NCI-H2227 treated with DMSO at 0.1 percent for 48 hours (cell line): ENCODE data around the gene GPR160.

ENCODE experiments used
- DNase-seq: peaks from one replicate; lab custom pipeline; 2025; lab: John Stamatoyannopoulos, UW

Gene GPR160

GRCh38 chr3:170027233-170028102 lies 10.3 kb upstream of the GPR160 start:
- no peak for DNase-seq

GRCh38 chr3:170033489-170033888 lies 4.3 kb upstream of the GPR160 start:
- no peak for DNase-seq

- no peak for DNase-seq
Measured at GRCh38 chr3:170038434-170039110, 777 bp downstream of the GPR160 start.

GRCh38 chr3:170040418-170040817 lies 2.6 kb downstream of the GPR160 start:
- no peak for DNase-seq

GRCh38 chr3:170043506-170043905 lies 5.7 kb downstream of the GPR160 start:
- DNase-seq, result no peak

GRCh38 chr3:170044271-170044670 lies 6.5 kb downstream of the GPR160 start:
- no peak for DNase-seq

GRCh38 chr3:170044795-170045244 lies 7.0 kb downstream of the GPR160 start:
- no peak for DNase-seq

GRCh38 chr3:170046269-170047132 lies 8.7 kb downstream of the GPR160 start:
- no peak for DNase-seq

GRCh38 chr3:170047133-170047404 lies 9.3 kb downstream of the GPR160 start:
- DNase-seq, result no peak

- no peak for DNase-seq
Measured at GRCh38 chr3:170049146-170050000, 11.6 kb downstream of the GPR160 start.

GRCh38 chr3:170050753-170051152 lies 13.0 kb downstream of the GPR160 start:
- DNase-seq, result no peak

- no peak for DNase-seq
Measured at GRCh38 chr3:170052398-170052797, 14.6 kb downstream of the GPR160 start.

- no peak for DNase-seq
Measured at GRCh38 chr3:170054204-170054603, 16.4 kb downstream of the GPR160 start.

- DNase-seq, result no peak
Measured at GRCh38 chr3:170055209-170055608, 17.4 kb downstream of the GPR160 start.

- no peak for DNase-seq
Measured at GRCh38 chr3:170056710-170057454, 19.1 kb downstream of the GPR160 start.

GRCh38 chr3:170057550-170057949 lies 19.8 kb downstream of the GPR160 start:
- no peak for DNase-seq

GRCh38 chr3:170058127-170058526 lies 20.3 kb downstream of the GPR160 start:
- DNase-seq, result no peak

- no peak for DNase-seq
Measured at GRCh38 chr3:170059447-170059846, 21.7 kb downstream of the GPR160 start.

GRCh38 chr3:170062068-170062467 lies 24.3 kb downstream of the GPR160 start:
- DNase-seq, result no peak

- DNase-seq, result no peak
Measured at GRCh38 chr3:170062769-170063168, 25.0 kb downstream of the GPR160 start.

GRCh38 chr3:170063691-170064090 lies 25.9 kb downstream of the GPR160 start:
- DNase-seq, result no peak
